Stomach smooth muscle (tissue), 2 donors: ENCODE results near the gene LRRC45.

Source experiments
- H3K27ac ChIP-seq: one replicate; pipeline ENCODE4 v1.7.0; 2013; ENCODE audit warnings: mild to moderate bottlenecking, low read length, inconsistent platforms
- H3K27me3 ChIP-seq, 2 donors: one replicate each; pipeline ENCODE4 v1.7.0; 2013; ENCODE audit warnings: low read length in 2 of 2; ENCODE audit not compliant: insufficient read depth in 2 of 2, control insufficient read depth in 1 of 2
- H3K36me3 ChIP-seq, 2 donors: one replicate each; pipeline ENCODE4 v1.7.0; 2013; ENCODE audit warnings: low read length in 2 of 2; ENCODE audit not compliant: control insufficient read depth in 2 of 2, insufficient read depth in 2 of 2
- H3K4me1 ChIP-seq: one replicate; pipeline ENCODE4 v1.7.0; 2013; ENCODE audit warnings: low read length; ENCODE audit not compliant: control insufficient read depth, insufficient read depth
- H3K4me3 ChIP-seq, 2 donors: one replicate each; pipeline ENCODE4 v1.7.0; 2013; ENCODE audit warnings: low read length in 2 of 2
- H3K9ac ChIP-seq, 2 donors: one replicate each; pipeline ENCODE4 v1.7.0; 2013; ENCODE audit warnings: low read length in 2 of 2, mild to moderate bottlenecking in 1 of 2
- H3K9me3 ChIP-seq, 2 donors: one replicate each; pipeline ENCODE4 v1.7.0; 2013; ENCODE audit warnings: low read length in 2 of 2; ENCODE audit not compliant: control insufficient read depth in 2 of 2
- donor health status: healthy.
- donor health status: Pancreatic carcinoma.

Gene LRRC45

DNA sequence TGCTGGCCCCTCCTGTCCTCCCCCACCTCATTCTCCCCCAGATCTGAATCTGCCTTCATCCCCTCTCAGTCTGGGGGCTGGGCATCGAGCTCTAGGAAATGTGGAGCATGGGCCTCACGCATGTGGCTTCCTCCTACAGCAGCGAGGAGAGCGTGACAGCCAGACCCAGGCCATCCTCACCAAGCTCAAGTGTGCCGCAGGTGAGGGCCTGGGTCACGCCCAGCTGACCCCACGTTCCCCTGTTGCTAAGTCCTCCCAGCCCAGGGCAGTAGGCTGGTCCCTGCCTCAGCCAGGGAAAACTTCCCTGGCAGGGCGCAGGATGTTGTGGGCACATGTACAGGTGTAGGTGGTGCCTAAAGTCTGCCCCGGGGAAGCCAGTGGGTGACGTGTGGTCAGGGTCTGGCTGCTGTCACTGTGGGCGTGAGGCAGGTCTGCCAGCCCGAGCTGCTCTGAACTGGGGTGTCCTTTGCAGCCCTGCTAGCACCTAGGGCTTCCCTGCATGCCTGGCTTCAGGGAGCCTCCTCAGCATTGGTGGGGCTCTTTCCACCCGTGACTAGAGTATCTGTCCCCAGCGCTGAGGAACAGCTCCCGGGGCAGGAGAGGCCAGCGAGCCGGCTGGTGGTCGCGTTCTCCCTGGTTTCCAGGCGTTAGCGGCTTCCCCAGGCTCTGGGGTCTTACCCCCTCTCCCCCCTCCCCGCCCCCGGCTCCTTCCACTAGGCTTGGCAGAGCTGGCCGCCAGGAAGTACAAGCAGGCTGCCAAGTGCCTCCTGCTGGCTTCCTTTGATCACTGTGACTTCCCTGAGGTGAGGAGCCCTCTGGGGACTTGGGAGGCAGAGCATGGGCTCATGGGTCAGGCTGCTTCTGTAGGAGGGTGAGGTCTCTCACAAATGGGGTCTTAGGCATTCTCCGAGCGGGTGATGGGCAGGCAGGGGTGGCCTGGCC is 32.2 kb downstream of the LRRC45 start:
- Histone ChIP-seq H3K4me1 (peaks cover 27% of the 10 kb centered on the region), H3K36me3 (peaks cover 21 to 28% of the 10 kb centered on the region in 2 donors)

DNA sequence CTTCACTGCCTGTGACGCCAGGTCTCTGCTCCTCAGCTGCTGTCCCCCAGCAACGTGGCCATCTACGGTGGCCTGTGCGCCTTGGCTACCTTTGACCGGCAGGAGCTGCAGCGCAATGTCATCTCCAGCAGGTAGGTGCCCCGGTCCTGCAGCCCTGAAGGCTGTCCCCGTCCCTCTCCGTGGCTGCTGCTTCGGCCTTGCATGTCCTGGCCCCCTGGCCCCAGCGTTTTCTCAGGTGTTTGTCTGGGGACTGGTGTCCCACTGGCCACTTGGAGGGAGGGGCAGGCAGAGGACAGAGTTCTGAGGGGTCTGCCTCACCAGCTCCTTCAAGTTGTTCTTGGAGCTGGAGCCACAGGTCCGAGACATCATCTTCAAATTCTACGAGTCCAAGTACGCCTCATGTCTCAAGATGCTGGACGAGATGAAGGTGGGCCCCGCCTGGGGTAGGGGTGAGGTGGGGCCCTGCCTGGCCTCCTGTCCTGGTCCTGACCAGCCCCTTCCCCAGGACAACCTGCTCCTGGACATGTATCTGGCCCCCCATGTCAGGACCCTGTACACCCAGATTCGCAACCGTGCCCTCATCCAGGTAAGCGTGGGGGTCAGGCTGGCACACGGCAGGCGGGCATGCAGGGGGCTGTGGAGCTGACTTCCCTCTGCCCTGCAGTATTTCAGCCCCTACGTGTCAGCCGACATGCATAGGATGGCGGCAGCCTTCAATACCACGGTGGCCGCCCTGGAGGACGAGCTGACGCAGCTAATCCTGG is 33.0 kb downstream of the LRRC45 start:
- H3K9ac ChIP-seq, result no peak overlapping the region
- H3K36me3 ChIP-seq, result peaks cover 21 to 31% of the 10 kb centered on the region in 2 donors
- H3K4me1 ChIP-seq, result peaks cover 19% of the 10 kb centered on the region

More for the DNA sequence above, 32.2 kb downstream of the LRRC45 start:
- no peaks in the 10 kb centered on the region for H3K27me3 ChIP-seq
- H3K4me3 ChIP-seq, result no peak overlapping the region
- H3K9ac ChIP-seq, result no peak overlapping the region
- no peak overlapping the region for H3K27ac ChIP-seq
- no peaks in the 10 kb centered on the region for H3K9me3 ChIP-seq

DNA sequence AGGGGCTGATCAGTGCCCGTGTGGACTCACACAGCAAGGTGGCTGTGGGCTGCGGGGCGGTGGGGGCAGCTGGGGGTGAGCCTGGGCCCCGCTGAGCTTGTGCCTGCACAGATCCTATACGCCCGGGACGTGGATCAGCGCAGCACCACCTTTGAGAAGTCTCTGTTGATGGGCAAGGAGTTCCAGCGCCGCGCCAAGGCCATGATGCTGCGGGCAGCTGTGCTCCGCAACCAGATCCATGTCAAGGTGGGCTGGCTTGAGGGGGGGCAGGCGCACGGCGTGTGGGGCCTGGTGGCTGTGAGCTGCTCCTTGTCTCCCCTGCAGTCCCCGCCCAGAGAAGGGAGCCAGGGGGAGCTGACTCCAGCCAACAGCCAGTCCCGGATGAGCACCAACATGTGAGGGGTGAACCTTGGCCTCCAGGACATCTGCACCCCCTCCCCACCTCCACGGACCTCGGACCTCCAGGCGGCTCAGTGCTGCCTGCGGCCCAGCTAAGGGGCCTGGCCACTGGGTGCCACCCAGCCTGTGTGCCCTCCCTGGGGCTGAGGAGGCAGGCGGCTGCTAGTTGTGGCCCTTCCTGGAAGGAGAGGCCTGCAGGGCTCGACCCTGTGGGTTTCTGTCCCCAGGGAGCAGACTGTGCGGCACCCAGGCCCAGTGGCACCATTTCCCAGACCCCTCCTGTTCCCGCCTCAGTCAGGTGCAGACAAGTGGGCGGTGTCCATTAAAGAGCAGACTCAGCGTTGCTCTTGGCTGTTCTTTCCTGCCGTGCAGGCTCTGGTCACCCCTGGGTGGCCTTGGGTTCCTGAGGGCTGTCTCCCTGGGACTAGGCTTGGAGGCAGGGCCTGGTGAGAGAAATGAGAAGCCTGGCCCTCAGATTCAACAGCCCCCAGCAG is 33.9 kb downstream of the LRRC45 start:
- peaks cover 21 to 34% of the 10 kb centered on the region in 2 donors for H3K36me3 ChIP-seq
- no peak overlapping the region for H3K9ac ChIP-seq
- no peaks in the 10 kb centered on the region for H3K9me3 ChIP-seq
- peaks cover 19% of the 10 kb centered on the region for H3K4me1 ChIP-seq
- H3K27me3 ChIP-seq, result no peaks in the 10 kb centered on the region
- no peak overlapping the region for H3K4me3 ChIP-seq
- no peak overlapping the region for H3K27ac ChIP-seq

More for the DNA sequence above, 33.0 kb downstream of the LRRC45 start:
- Histone ChIP-seq H3K9me3 (no peaks in the 10 kb centered on the region), H3K4me3 (no peak overlapping the region), H3K27me3 (no peaks in the 10 kb centered on the region), H3K27ac (no peak overlapping the region)

DNA sequence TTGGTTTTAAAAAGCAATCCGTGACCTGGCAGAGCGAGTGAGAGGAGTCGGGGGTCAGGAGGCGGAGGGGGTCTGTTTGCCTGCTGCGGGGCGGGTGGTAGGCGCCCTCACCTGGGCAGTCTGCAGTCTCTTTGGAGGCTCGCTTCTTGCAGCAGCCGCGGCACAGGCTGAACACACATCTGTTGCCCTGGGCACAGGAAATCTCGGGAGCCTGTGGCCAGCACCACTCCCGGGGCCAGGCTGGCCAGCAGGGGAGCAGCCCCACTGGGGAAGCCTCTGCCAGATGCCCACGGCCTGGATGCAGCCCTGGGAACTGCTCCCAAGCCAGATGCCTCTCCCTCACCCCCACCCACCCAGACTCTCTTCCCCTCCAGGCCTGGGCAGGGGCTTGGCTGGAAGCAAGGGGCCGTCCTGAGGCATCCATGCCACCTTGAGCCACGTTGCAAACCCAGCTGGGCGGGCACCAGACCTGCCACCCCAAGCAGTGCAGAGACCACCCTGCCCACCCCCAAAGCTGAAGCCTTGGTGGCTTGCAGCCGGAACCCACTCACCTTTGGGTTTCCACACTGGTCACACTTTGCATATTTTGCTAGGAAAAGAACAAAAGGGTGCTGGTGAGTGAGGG is 35.2 kb downstream of the LRRC45 start:
- Histone ChIP-seq H3K27me3 (no peaks in the 10 kb centered on the region), H3K9ac (no peak overlapping the region), H3K4me3 (no peak overlapping the region), H3K36me3 (peaks cover 24 to 43% of the 10 kb centered on the region in 2 donors), H3K4me1 (peaks cover 6% of the 10 kb centered on the region), H3K27ac (no peak overlapping the region), H3K9me3 (no peaks in the 10 kb centered on the region)

DNA sequence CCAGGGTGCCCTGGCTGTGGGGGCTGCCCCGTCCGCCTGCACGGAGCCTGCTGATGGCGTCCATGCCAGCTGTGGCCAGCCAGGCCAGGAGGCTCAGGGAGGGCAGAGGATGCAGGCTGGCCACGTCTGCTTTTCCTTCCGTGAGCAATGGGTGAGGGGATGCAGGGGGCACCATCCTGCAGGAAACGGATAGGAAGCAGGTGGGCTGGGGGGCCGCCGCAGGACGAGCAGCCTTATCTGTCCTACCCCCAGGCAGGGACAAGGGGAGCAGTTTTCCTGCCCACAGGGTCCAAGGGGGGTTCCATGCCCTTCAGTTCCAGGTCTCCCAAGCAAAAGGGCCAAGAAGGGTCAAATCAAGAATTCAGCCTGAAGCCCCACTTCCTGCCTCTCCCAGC is 35.7 kb downstream of the LRRC45 start:
- Histone ChIP-seq H3K27me3 (no peaks in the 10 kb centered on the region), H3K9ac (no peak overlapping the region), H3K4me1 (peaks cover 3% of the 10 kb centered on the region), H3K4me3 (no peak overlapping the region), H3K9me3 (no peaks in the 10 kb centered on the region), H3K36me3 (peaks cover 23 to 44% of the 10 kb centered on the region in 2 donors), H3K27ac (no peak overlapping the region)

DNA sequence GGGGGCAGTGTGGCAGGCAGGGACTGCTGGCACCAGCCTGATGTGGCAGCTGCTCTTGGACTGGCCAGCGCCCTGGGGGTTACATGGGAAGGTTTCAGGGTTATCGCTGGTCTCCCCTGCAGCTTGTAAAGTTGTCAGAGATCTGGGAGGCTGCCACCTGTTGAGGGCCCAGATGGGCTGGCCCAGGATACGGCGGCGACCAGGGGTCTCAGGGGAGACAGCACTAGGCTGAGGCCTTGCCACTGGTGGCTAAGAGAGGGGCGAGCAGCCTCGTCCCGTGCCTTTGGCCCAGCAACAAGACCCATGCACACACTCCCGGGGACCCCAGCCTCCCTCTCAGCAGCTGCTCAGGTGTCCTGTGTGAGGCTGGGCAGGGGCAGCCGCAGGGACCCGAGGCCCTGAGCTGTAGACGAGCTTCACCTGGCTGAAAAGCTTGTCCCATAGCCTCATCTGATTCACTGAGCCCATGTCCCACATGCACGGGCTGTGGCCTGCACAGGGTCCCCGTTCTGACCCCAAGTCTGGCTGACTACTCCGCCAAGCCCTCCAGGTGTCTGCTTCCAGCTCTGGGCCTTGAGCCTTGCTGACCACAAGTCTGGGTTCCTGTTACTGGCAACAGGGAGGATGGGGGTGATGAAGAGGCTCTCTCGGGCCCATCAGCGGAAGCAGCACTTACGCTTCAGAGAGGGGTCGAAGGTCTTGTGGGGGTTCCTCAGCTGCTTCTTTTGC is 36.3 kb downstream of the LRRC45 start:
- Histone ChIP-seq H3K27ac (no peak overlapping the region), H3K4me1 (peaks cover 8% of the 10 kb centered on the region), H3K36me3 (peaks cover 19 to 45% of the 10 kb centered on the region in 2 donors), H3K9ac (no peak overlapping the region), H3K4me3 (no peak overlapping the region), H3K9me3 (no peaks in the 10 kb centered on the region), H3K27me3 (no peaks in the 10 kb centered on the region)

DNA sequence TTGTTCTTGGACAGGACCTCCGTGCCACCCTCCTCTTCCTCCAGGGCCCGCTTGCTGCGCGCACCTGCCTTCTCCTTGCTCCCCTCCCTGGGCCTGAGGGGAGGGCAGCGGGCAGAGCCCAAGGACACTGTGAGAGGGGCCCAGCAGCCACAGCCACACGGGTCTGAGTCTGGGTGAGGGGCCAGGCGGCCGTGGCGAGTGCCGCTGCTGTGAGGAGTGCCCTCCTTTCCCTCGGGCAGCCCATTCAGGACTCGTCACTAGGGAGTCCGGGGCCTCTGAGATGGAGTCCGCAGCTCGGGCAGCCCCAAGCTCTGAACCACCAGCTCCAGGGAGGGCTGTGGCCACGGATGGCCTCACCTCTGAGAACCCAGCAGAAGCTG is 36.9 kb downstream of the LRRC45 start:
- peaks cover 13 to 42% of the 10 kb centered on the region in 2 donors for H3K36me3 ChIP-seq

DNA sequence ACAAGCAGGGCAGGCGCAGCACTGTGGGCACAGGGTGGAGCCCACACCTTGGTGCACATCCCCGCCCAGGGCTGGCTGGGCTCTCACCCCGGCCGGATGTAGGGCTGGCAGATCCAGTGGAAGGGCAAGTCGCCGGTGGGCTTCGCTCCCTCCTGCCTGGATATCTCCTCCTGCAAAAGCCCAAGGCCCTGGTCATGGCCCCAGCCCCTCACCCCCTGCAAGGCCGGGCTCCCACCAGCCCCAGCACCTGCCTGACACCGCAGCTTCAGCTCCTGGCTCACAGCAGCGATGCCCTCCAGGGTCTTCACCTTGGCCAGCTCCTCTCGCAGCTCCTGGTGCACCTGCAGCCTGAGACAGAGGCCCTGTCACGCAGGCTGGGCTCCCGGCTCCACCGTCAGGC is 37.5 kb downstream of the LRRC45 start:
- H3K9me3 ChIP-seq, result no peaks in the 10 kb centered on the region
- no peak overlapping the region for H3K27ac ChIP-seq
- no peak overlapping the region for H3K4me3 ChIP-seq
- no peak overlapping the region for H3K9ac ChIP-seq
- H3K36me3 ChIP-seq, result peaks cover 12 to 37% of the 10 kb centered on the region in 2 donors
- no peaks in the 10 kb centered on the region for H3K27me3 ChIP-seq
- peaks cover 16% of the 10 kb centered on the region for H3K4me1 ChIP-seq

More for the DNA sequence above, 36.9 kb downstream of the LRRC45 start:
- no peak overlapping the region for H3K9ac ChIP-seq
- no peak overlapping the region for H3K4me3 ChIP-seq
- no peaks in the 10 kb centered on the region for H3K27me3 ChIP-seq
- peaks cover 13% of the 10 kb centered on the region for H3K4me1 ChIP-seq
- no peak overlapping the region for H3K27ac ChIP-seq
- H3K9me3 ChIP-seq, result no peaks in the 10 kb centered on the region

DNA sequence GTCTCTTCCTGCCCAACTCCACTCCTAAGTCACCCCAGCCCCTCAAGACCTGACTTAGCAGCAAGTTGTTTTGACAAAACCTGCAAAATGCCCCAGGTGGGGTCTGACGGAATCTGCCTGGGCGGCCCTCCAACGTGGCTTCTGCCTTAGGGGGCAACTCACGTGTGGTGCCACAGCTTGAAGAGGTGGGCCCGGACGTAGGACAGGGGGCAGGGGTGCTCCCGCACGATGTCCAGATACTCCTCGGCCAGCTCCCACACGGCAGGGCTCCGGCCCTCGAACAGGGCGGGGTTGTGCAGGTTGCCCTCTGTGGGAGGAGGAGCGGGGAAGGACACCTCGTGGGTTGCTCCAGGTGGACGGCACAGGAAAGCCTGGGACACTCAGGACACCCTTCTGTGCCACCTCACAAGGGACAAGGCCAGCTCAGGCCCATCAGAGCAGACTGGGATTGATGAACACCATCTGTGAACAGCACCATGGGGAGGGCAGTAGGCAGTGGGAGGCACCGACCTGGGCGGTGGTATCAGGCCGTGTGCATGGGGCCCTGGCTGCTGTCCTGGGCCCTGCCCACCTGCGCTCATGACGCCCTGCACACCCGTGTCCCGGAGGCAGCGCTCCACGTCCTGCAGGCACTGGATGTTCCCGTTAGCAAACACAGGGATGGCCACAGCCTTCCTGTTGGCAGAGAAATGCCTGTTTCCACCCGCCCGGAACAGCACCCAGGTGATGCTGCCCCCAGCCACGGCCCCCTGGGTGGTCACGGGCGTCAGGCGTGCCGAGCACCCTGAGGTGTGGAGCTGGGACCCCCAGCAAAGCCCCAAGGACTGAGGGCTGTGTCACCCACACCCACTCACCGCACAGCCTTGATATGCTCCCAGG is 38.2 kb downstream of the LRRC45 start:
- no peak overlapping the region for H3K4me3 ChIP-seq
- H3K9ac ChIP-seq, result no peak overlapping the region
- no peak overlapping the region for H3K27ac ChIP-seq
- H3K36me3 ChIP-seq, result peaks cover 12 to 32% of the 10 kb centered on the region in 2 donors
- H3K27me3 ChIP-seq, result no peaks in the 10 kb centered on the region
- peaks cover 22% of the 10 kb centered on the region for H3K4me1 ChIP-seq
- H3K9me3 ChIP-seq, result no peaks in the 10 kb centered on the region
